OCI-LY1 (cell line): ENCODE measurements around the gene OR10H4.

Experiments used
- EZH2 ChIP-seq: fragments of 200-600 bp; sonication (generic), shearing (Covaris generic); IDR thresholded peaks from 2 replicates; pipeline ENCODE4 v1.8.0; 2017; ENCODE audit warnings: borderline replicate concordance, mixed run types, mild to moderate bottlenecking, antibody characterized with exemption, low read length, moderate library complexity, mixed read lengths
- TF ChIP-seq, protein P1 (sequence below): fragments of 200-600 bp; sonication (generic), shearing (Covaris generic); IDR thresholded peaks from 2 replicates; pipeline ENCODE4 v1.5.1; 2017; ENCODE audit warnings: mild to moderate bottlenecking, antibody characterized with exemption, low read length, moderate library complexity, mixed read lengths

- TF ChIP-seq EZH2: no peak
- TF ChIP-seq, protein P1, sequence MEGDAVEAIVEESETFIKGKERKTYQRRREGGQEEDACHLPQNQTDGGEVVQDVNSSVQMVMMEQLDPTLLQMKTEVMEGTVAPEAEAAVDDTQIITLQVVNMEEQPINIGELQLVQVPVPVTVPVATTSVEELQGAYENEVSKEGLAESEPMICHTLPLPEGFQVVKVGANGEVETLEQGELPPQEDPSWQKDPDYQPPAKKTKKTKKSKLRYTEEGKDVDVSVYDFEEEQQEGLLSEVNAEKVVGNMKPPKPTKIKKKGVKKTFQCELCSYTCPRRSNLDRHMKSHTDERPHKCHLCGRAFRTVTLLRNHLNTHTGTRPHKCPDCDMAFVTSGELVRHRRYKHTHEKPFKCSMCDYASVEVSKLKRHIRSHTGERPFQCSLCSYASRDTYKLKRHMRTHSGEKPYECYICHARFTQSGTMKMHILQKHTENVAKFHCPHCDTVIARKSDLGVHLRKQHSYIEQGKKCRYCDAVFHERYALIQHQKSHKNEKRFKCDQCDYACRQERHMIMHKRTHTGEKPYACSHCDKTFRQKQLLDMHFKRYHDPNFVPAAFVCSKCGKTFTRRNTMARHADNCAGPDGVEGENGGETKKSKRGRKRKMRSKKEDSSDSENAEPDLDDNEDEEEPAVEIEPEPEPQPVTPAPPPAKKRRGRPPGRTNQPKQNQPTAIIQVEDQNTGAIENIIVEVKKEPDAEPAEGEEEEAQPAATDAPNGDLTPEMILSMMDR: no peak
Measured at GRCh38 chr19:15971224-15971780, 22.5 kb downstream of the OR10H4 start.
